GM12801 (cell line): ENCODE measurements around the gene TOM1.

Source experiments
- TF ChIP-seq, protein P1 (sequence below): IDR thresholded peaks from one replicate; pipeline ENCODE4 v1.5.1; 2011; ENCODE audit warnings: control low read depth; ENCODE audit not compliant: insufficient read length; ENCODE audit errors: extremely low read depth

Gene TOM1

DNA sequence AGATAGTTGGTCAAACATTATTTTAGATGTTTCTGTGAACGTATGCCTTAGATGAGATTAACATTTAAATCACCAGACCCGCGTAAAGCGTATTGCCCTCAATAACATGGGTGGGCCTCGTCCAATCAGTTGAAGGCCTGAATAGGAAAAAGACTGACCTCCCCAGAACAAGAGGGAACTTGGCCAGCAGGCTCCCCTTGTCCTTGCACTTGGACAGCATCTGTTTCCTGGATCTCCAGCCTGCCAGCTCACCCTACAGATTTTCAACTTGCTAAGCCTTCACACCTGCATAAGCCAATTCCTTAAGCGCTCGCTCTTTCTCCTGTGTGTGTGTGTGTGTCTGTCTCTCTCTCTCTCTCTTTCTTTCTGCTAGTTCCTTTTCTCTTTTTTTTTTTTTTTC lies 8.2 kb downstream of the TOM1 start:
- TF ChIP-seq, protein P1, sequence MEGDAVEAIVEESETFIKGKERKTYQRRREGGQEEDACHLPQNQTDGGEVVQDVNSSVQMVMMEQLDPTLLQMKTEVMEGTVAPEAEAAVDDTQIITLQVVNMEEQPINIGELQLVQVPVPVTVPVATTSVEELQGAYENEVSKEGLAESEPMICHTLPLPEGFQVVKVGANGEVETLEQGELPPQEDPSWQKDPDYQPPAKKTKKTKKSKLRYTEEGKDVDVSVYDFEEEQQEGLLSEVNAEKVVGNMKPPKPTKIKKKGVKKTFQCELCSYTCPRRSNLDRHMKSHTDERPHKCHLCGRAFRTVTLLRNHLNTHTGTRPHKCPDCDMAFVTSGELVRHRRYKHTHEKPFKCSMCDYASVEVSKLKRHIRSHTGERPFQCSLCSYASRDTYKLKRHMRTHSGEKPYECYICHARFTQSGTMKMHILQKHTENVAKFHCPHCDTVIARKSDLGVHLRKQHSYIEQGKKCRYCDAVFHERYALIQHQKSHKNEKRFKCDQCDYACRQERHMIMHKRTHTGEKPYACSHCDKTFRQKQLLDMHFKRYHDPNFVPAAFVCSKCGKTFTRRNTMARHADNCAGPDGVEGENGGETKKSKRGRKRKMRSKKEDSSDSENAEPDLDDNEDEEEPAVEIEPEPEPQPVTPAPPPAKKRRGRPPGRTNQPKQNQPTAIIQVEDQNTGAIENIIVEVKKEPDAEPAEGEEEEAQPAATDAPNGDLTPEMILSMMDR: no peak

DNA sequence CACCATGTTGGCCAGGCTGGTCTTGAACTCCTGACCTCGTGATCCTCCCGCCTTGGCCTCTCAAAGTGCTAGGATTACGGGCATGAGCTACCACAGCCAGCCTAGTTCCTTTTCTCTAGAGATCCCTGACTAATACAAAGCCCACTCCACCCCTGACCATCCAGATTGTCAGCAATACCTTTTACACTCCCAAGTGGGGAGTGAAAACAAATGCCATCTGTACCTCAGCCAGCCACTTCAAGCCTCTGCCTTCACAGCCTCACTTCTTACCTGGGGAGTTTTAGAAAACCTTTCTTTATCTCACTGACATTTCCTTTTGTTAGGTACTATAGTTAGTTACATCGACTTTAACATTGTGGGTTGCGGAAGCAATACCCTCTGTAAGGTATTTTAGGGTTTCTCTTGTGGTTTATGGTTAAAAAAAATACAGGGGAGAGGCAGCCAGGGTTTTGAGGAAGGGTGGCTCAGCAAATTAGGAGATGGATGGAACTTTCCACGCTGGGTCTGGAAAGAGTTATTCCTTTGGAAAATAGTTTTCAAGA lies 8.9 kb downstream of the TOM1 start:
- TF ChIP-seq, protein P1: no peak

DNA sequence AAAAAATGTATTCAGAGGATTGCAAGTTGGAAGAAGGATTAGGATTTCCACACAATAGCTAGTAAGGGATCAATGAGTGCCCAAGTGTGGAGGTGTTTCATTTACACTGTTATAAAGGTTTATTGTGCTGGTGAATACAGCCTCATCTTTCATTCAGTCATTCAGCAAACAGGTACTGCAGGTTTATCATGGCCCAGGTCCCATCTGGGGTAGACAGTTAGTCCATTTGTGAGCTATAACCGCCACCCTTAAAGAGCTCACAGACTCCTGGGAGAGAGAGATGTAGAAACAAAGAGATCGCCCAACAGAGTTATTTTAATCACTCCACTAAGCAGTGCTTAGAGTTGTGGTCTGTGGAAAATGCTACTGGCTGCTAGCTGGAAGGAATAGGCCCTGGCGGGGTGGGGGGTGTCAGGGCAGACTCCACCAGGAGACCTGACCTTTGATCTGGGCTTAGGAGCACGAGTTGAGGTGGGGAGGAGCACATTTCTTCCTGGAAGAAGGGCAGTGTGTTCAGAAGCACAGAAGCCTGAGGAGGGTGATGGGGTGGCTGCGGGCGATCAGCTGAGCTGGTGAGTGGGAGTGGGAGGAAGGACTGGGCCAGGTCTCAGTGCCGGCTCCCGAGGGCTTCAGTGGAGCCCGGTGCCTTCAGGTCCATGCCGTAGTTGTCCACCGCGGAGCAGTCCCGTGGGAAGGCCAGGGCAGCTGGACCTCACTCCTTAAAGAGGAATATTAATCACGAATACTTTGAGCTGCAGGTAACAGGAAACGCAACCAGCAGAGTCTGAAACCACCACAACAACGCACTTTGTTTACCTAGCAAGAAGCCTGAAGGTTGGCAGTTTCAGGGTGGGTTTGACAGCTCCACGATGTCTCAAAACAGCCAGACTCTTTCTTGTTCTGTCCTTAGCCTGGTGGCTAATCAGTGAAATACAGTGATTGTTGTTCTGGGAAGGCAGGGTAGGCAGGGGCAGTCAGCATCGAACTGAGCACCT lies 11.2 kb downstream of the TOM1 start:
- TF ChIP-seq, protein P1: no peak

DNA sequence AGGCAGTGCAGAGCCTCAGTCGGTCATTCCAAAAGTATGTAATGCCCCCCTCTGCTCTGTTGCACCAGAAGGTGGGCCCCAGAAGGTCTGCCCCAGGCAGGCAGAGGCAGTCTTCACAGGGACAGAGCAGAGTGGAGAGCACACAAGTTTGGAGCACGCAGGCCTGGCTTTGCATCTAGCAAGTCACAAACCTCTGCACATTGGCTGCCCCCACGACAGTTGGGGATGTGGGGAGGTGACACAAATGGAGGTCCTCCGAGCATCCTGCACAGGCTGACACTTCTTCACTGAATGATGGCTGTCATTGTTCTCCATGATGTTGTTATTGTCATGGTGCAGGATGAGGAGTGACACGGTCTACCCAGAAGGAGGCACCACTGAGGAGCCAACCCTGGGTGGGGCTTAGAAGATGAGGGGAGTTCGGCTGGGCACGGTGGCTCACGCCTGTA lies 11.9 kb downstream of the TOM1 start:
- TF ChIP-seq, protein P1: no peak

DNA sequence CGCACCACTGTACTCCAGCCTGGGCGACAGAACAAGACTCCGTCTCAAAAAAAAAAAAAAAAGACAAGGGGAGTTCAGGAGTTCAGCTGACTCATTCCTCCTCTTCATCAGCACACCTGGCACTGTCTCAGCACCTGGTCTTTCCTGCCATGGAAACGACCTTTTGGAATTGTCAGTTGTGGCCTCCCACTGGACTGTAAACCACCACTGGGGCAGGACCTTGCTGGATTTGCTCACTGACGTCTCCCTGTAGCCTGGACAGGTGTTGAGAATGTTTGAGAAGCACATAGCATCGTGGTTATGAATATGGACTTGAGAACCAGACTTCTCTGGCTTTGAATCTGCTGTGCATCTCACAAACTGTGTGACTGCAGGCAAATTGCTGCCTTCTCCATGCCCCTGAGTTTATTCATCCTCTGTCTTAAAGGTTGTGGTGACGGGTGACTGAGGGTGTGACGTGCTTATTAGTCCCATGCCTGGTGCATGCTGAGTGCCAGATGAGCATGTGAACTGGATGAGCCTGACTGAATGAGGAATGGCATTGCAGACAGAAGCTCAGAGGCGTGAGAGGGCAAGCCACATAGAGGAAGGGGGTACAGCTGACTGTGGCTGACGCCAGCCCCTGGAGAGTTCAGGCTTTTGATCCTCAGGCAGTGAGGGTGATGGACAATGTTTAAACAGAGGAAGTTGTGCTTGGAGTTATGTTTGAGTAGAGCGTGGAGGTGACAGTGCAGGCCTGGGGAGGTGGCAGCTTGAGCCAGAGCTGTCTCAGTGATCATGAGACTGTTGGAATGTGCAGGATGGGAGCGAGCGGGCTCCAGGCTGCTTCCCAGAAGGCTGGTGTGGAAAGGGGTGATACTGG lies 12.7 kb downstream of the TOM1 start:
- TF ChIP-seq, protein P1: no peak

DNA sequence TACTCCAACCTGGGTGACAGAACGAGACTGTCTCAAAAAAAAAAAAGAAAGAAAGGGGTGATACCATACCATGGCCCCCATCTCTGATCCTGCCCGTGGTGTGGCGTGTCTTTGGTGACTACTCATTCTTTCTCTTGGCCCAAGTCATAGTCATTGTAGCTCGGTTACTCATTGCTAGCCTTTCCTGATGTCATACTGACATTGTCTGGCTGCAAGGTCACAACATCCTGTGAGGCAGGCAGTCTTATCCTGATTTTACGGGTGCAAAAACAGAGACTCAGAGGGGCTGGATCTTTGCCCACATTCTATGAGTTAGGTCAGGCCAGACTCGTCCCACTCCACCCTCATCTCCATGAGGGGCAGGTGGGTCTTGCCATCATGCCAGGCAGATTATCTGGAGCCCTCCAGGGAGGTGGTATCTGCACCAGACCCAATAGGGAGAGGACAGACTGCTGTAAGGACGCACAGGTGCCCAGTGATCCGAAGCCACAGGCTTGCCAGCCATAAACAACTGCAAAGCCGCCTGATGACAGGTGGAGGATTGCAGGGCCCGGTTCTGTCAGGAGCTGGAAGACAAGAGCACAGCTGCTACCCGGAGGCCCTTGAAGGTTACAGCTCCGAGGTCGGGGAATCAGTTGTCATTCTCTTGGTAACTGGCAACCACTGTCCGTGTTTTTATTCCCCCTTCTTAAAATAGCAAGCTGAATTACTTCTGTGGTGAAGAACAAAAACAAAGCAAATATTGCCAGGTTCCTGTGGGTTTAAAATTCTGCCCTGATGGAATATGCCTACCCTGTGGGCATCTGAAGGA lies 13.8 kb downstream of the TOM1 start:
- TF ChIP-seq, protein P1: no peak
